Stimulated activated memory B cell treated with anti-CD40 and anti-IgM and Interleukin-4, amounts not matched to agents 10 μg/mL and 1 μg/mL and 100 μg/mL, for 72 hours (primary cell): ENCODE data around the gene ZSCAN16.

Experiments used
- ATAC-seq: fragments of 150-1000 bp; cut with Tn5 transposase; 2 replicates; pipeline ENCODE4 v1.10.0; 2021
- H3K27ac Mint-ChIP-seq: one replicate; pipeline ENCODE4 v1.8.0; 2022; ENCODE audit warnings: mild to moderate bottlenecking, mixed read lengths
- H3K27me3 Mint-ChIP-seq: one replicate; pipeline ENCODE4 v1.8.0; 2022; ENCODE audit warnings: mixed read lengths
- H3K36me3 Mint-ChIP-seq: one replicate; pipeline ENCODE4 v1.8.0; 2022; ENCODE audit warnings: mixed read lengths
- H3K4me1 Mint-ChIP-seq: one replicate; pipeline ENCODE4 v1.8.0; 2022; ENCODE audit warnings: mixed read lengths
- H3K4me3 Mint-ChIP-seq: one replicate; pipeline ENCODE4 v1.8.0; 2022; ENCODE audit warnings: mild to moderate bottlenecking, moderate library complexity, mixed read lengths
- H3K9me3 Mint-ChIP-seq: one replicate; pipeline ENCODE4 v1.8.0; 2022; ENCODE audit warnings: mixed read lengths

The ZSCAN16 gene

DNA sequence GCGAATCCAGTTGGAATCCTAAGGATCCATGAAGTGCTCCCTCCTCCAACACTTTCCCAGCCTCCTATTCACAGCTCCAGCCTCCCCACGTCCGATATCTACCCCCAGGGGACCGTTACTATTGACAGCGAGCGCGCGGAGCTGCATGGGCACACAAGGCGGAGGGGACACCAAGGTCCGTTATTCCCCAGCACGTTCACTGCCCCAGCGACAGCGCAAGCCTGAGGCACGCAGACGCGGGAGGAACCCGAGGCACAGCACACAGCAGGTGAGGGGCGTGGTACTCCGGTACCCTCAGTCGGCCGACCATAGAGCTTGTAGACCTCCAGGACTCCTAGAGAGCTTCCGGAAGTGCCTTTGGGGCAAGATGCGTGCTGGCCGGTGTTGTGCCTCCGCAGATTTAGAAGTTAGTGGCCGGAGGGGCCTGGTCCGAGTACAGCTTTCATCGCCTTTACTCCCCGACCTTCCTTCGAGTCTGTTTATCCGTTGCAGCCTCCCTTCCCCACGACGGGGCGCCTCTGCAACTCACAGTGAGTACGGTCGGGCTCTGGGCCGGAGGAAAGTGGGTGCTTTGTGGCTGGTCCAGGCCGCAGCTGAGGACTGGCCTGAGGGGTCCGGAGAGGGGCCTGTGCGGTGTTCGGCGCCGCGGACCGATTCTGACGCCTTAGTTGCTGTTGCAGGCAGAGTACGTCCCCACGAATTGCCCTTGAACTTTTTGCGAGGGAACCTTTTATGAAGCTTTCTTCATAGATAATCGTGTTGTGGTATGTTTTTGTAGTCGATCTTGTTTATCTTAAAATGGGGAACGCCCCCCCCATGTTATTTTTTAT is 17.3 kb downstream of the ZSCAN16 start, which contains the start of gene ZKSCAN8:
Gene ZKSCAN8 (plus strand): TSS at position 384 of the 830 bp plus-strand sequence. CDS start 6,525 bp downstream, outside the sequence.
- H3K36me3 Mint-ChIP-seq: peaks cover 23% of the 10 kb centered on the region
- H3K4me3 Mint-ChIP-seq: peak within 1 kb of the TSS; percentile 99
- peak within 1 kb of the TSS; percentile 95 for H3K27ac Mint-ChIP-seq
- H3K4me1 Mint-ChIP-seq: peaks cover 47% of the 10 kb centered on the region
- peak; percentile 95 for ATAC-seq
- no peaks in the 10 kb centered on the region for H3K9me3 Mint-ChIP-seq
- no peaks in the 10 kb centered on the region for H3K27me3 Mint-ChIP-seq

DNA sequence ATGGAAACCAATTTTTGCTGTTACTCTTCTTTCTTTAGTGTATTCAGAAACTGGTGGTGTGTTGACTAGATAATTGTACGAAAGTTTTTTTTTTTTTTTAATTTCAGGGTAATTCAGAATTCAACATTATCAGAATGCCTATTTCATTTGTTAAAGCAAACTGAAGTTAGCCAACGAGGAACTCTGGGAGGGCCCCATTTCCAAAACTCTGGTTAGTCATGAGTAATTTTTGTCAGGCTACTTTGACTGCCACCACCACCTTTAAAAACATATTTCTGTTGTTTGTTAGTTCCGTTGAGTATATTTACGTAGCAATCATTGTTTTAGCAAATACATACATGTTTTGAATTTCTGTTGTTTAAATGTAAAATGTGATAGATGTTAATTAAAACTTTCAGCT is 18.0 kb downstream of the ZSCAN16 start:
- Mint-ChIP-seq H3K27ac (peak overlapping the region; percentile 95), H3K4me3 (peak overlapping the region; percentile 99), H3K36me3 (peaks cover 25% of the 10 kb centered on the region), H3K9me3 (no peaks in the 10 kb centered on the region), H3K4me1 (peaks cover 44% of the 10 kb centered on the region), H3K27me3 (no peaks in the 10 kb centered on the region)
- ATAC-seq: no peak

DNA sequence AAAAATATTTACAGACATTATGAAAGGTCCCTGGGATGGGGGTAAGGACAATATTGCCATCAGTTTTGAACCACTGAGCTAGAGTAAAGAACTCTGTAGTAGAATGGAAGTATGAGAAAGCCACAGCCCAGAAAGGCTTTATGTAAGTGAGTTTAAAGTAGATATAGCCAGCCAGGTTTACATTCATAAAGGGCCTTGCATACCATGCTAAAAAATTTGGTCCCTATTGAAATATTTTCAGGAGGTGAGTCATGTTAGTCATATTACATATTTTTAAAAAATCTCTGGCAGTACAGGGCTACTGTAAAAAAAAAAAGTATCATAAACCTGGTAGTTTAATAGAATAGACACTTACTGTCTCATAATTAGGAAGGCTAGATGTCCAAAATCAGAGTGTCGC is 20.8 kb downstream of the ZSCAN16 start:
- ATAC-seq: no peak
- no peak overlapping the region for H3K27ac Mint-ChIP-seq
- no peaks in the 10 kb centered on the region for H3K9me3 Mint-ChIP-seq
- peaks cover 32% of the 10 kb centered on the region for H3K4me1 Mint-ChIP-seq
- no peak overlapping the region for H3K4me3 Mint-ChIP-seq
- peaks cover 50% of the 10 kb centered on the region for H3K36me3 Mint-ChIP-seq
- H3K27me3 Mint-ChIP-seq: no peaks in the 10 kb centered on the region

DNA sequence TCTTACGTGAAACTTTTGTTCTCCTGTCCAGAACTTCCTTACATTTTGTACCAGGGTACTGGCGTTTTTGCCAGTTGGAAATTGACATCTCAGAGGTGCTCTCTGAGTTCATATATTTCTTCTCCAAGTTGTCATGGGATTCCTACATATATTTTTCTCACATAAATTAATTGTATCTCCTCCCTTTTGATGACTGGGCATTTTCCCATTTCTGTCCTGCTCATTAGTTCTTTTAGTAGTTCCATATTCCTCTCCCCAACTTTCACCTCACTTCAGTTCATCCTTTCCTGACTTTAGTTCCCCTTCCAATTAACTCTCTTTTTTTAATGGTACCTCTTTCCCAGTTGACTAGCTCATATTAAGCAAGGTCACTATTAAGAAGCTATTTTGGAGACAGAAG is 28.1 kb downstream of the ZSCAN16 start:
- Mint-ChIP-seq H3K36me3 (peaks cover 97% of the 10 kb centered on the region), H3K27me3 (no peaks in the 10 kb centered on the region), H3K4me1 (no peaks in the 10 kb centered on the region), H3K4me3 (no peak overlapping the region), H3K9me3 (peaks cover 10% of the 10 kb centered on the region), H3K27ac (no peak overlapping the region)
- no peak for ATAC-seq

DNA sequence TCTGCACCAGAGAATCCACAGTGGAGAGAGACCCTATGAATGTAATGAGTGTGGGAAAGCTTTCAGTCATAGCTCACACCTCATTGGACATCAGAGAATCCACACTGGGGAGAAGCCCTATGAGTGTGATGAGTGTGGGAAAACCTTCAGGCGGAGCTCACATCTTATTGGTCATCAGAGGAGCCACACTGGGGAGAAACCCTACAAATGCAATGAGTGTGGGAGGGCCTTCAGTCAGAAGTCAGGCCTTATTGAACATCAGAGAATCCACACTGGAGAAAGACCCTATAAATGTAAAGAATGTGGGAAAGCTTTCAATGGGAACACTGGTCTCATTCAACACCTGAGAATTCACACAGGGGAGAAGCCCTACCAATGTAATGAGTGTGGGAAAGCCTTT is 29.1 kb downstream of the ZSCAN16 start:
- no peak for ATAC-seq
- H3K9me3 Mint-ChIP-seq: peaks cover 10% of the 10 kb centered on the region
- no peaks in the 10 kb centered on the region for H3K4me1 Mint-ChIP-seq
- H3K4me3 Mint-ChIP-seq: no peak overlapping the region
- H3K27ac Mint-ChIP-seq: no peak overlapping the region
- no peaks in the 10 kb centered on the region for H3K27me3 Mint-ChIP-seq
- peaks cover 98% of the 10 kb centered on the region for H3K36me3 Mint-ChIP-seq

DNA sequence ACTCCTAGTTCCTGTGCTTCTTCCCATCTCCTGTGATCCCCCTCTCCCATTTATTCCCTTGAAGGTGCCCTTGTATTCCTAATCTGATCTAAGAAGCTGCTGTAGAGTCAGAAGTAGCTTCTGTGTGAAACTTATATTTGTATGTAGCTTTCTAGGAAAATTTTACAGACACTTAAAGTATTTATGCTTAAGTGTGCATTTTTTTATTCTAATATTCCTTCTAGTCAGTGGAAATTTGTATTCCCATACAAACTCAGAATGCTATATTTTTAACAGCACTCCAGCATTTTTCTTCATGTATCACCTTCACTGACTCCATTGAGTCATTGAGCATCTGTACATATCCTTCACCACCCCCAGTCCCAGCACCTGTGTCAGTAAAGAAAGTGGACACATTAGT is 29.9 kb downstream of the ZSCAN16 start:
- Mint-ChIP-seq H3K4me1 (no peaks in the 10 kb centered on the region), H3K27ac (no peak overlapping the region), H3K4me3 (no peak overlapping the region), H3K9me3 (peaks cover 14% of the 10 kb centered on the region), H3K27me3 (no peaks in the 10 kb centered on the region), H3K36me3 (peaks cover 98% of the 10 kb centered on the region)
- no peak for ATAC-seq

DNA sequence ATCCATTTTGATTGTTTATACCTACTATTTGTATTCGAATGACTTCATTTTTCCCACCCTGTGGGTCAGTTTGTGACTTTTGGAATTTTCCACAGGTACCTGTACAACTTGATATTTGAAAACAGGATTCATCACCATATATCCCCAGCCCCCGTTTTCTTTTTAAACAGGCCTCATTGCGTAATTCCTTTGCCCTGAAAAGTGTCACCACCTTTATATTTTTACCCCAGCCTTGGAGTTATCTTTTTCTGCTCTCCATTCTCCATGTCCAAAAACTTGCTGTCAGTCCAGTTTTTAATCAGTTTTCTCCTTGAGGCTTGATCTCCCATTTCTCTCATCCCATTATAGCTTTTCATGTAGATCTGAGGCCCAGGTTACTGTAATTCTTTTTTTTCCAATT is 33.9 kb downstream of the ZSCAN16 start:
- Mint-ChIP-seq H3K9me3 (peaks cover 7% of the 10 kb centered on the region), H3K36me3 (peaks cover 60% of the 10 kb centered on the region), H3K27me3 (no peaks in the 10 kb centered on the region), H3K4me3 (no peak overlapping the region), H3K4me1 (peaks cover 17% of the 10 kb centered on the region), H3K27ac (no peak overlapping the region)
- no peak for ATAC-seq

DNA sequence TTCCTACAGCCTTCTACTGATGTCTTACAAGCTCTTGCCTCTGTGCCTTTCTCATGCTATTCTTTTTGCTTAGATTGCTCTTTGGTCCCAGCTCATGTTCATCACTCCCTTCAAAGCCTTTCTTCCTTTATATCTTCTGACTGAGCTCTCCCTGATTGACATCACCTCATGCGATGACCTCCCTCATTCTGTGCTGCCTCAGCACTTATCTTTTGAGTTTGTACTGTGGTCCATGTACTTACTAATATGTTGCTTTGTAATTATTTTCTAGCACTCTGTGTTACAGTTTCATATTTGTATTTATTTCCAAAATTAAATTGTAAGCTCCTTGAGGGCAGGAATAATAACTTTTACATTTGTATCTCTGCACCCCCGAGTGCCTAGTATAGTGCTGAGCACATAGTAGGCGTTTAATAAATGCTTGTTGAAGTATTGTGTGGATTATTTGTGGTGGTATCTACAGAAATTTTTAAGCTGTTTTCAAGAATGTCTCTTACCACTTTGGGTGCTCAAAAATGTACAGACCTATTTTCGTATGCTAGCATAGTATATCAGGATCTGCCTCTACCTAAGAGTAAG is 34.7 kb downstream of the ZSCAN16 start:
- Mint-ChIP-seq H3K27ac (no peak overlapping the region), H3K9me3 (peaks cover 7% of the 10 kb centered on the region), H3K4me3 (no peak overlapping the region), H3K4me1 (peaks cover 17% of the 10 kb centered on the region), H3K27me3 (no peaks in the 10 kb centered on the region), H3K36me3 (peaks cover 52% of the 10 kb centered on the region)
- no peak for ATAC-seq

DNA sequence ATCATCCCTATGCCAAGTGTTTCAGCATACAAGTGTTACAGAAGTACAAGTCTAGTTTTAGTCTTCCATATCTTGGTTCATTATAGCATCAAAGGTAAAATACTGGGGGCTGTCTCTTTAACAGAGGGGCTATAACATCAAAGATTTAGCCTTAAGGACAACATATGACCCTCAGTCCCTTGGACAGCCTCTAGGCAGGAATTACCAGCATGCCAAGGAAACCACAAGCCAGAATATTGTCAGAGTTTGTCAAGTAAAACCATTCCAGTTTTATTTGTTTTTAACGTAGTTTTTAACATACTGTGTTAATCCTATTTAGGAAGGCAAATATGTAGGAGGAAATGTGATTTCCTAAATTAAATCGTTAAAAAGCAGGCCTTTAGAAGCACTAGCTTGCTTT is 35.8 kb downstream of the ZSCAN16 start:
- Mint-ChIP-seq H3K36me3 (peaks cover 48% of the 10 kb centered on the region), H3K4me3 (no peak overlapping the region), H3K27ac (no peak overlapping the region), H3K9me3 (peaks cover 7% of the 10 kb centered on the region), H3K27me3 (no peaks in the 10 kb centered on the region), H3K4me1 (peaks cover 17% of the 10 kb centered on the region)
- no peak for ATAC-seq

DNA sequence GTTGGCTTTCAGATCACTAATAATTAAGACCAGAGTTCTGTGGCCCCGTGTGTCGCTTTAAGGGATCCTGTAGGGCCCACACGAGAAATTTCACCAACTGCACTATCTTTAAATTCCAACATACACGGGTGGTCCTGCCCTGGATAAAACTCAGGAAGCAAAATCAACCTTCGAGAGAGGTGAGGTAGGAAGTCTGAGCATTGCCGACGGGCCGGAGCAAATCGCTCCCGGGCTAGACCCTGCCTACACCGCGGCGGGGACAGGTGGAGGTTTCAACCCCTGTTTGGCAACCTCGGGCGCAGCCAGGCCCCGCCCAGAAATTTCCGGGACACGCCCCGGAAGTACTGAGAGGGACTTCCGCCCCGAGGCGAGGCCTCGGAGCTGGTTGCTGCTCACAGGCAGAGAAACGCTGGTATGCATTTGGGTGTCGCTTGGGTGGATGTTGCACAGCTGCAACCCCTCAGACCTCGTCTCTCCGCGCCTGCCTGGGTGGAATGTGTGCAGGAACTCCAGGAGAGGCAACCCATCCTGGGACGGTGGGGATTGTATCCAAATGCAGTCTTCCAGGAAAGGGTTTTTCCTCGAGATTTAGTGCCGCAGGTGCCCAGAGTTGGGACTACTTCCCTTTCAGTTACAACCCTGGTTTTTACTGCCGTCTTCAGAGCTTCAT is 37.1 kb downstream of the ZSCAN16 start:
- H3K27me3 Mint-ChIP-seq: no peaks in the 10 kb centered on the region
- peaks cover 42% of the 10 kb centered on the region for H3K36me3 Mint-ChIP-seq
- peaks cover 17% of the 10 kb centered on the region for H3K4me1 Mint-ChIP-seq
- ATAC-seq: peak; percentile 94
- peak overlapping the region; percentile 82 for H3K4me3 Mint-ChIP-seq
- H3K9me3 Mint-ChIP-seq: peaks cover 9% of the 10 kb centered on the region
- peak overlapping the region; percentile 74 for H3K27ac Mint-ChIP-seq

DNA sequence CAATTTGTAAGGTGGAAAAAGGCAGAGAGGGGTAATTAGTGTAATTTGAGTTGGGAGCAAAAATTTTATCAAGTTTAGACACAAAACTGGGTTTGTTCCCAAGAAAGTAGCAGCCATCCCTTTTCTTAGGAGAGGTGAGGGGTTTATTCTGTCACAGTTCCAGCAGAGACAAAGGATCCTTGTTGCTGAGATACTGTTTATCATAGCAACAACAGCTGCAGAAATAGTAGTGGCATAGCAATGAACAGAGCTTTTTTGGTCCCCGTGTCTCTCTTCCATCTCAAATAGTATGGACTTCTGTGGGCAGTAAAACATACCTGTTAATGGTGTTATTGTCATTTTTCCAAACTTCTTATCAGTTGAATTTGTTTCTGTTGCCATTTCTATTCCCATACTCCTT is 41.2 kb downstream of the ZSCAN16 start:
- peaks cover 6% of the 10 kb centered on the region for H3K9me3 Mint-ChIP-seq
- H3K36me3 Mint-ChIP-seq: peaks cover 40% of the 10 kb centered on the region
- H3K27ac Mint-ChIP-seq: no peak overlapping the region
- H3K4me1 Mint-ChIP-seq: peaks cover 17% of the 10 kb centered on the region
- no peak for ATAC-seq
- no peak overlapping the region for H3K4me3 Mint-ChIP-seq
- H3K27me3 Mint-ChIP-seq: no peaks in the 10 kb centered on the region

DNA sequence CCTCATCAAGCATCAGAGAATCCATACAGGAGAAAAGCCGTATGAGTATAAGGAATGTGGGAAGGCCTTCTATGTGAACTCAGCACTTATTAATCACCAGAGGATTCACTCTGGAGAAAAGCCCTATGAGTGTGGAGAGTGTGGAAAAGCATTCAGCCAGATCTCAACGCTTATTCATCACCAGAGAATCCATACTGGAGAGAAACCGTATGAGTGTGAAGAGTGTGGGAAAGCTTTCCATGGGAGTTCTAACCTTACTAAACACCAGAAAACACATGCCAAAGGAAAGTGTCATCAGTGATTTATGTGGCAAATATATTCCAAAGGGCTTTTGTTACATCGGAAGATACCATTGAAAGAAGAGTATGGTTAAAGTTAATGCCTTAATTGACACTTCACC is 42.7 kb downstream of the ZSCAN16 start:
- ATAC-seq: no peak
- H3K36me3 Mint-ChIP-seq: peaks cover 50% of the 10 kb centered on the region
- H3K27me3 Mint-ChIP-seq: no peaks in the 10 kb centered on the region
- H3K4me1 Mint-ChIP-seq: peaks cover 4% of the 10 kb centered on the region
- no peak overlapping the region for H3K27ac Mint-ChIP-seq
- no peak overlapping the region for H3K4me3 Mint-ChIP-seq
- H3K9me3 Mint-ChIP-seq: peaks cover 6% of the 10 kb centered on the region

DNA sequence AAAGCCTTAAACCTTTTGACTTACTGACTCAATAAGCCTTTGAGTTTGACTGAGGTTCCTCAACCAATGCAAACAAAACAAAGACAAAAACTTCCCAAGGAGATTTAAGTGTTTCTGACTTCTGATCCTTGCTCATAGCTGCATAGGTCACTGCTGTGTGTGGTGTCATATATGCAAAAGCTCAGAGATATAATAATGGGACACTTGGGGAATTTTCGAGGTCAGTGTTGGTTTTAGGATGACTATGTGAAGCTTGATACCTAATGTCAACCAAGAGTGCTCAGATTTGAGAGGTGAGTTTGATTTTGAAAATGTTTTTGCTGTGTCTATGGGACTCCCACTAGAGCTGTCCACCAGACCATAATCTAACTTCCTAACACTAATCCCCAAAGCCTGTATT is 43.5 kb downstream of the ZSCAN16 start:
- Mint-ChIP-seq H3K4me1 (no peaks in the 10 kb centered on the region), H3K9me3 (peaks cover 3% of the 10 kb centered on the region), H3K4me3 (no peak overlapping the region), H3K36me3 (peaks cover 50% of the 10 kb centered on the region), H3K27ac (no peak overlapping the region), H3K27me3 (no peaks in the 10 kb centered on the region)
- ATAC-seq: no peak

DNA sequence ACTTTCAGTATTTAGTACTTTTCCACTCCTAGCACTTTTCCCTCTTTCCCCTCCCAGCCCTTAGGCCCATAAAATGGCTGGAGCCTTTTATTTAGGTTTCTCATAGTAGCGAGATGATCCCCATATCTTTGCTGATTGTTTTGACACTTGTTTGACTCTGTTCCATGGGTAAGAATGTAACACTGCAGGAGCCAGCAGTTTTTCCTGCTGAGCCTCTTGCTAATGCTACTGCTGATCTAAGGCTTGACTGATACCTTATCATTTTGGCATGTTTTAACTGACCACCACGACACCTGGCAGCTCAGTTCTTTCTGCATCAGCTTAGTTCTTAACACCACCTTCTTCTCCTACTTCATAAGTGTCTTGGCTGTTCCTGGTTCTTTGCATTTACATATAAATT is 46.9 kb downstream of the ZSCAN16 start:
- Mint-ChIP-seq H3K4me3 (no peak overlapping the region), H3K9me3 (peaks cover 3% of the 10 kb centered on the region), H3K36me3 (peaks cover 39% of the 10 kb centered on the region), H3K27me3 (no peaks in the 10 kb centered on the region), H3K4me1 (no peaks in the 10 kb centered on the region), H3K27ac (no peak overlapping the region)
- no peak for ATAC-seq

DNA sequence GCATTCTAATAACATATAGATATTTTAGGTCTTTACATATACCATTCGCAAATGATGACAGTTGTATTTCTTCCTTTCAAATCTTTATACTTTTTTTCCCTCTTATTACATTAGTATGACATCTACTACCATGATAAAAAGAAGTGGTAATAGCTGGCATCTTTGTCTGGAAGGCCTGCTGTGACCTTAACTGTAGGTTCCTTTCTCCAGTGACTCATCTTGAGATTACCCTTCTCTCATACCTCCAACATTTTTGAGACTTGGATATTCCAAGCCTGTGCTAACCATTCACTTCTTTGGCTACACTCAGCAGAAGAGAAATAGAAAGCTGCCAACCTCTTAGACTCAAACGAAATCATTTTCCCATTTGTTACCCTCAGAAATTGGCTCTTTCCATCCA is 47.6 kb downstream of the ZSCAN16 start:
- Mint-ChIP-seq H3K36me3 (peaks cover 36% of the 10 kb centered on the region), H3K27me3 (no peaks in the 10 kb centered on the region), H3K4me3 (no peak overlapping the region), H3K27ac (no peak overlapping the region), H3K9me3 (peaks cover 3% of the 10 kb centered on the region), H3K4me1 (no peaks in the 10 kb centered on the region)
- ATAC-seq: no peak
